Thymus (tissue), 11 donors: Measurements from ENCODE around the gene UBE2E2. TPM values are rescaled to one million over a fixed set of nuclear protein-coding genes. Genes with fewer than 3 reads are reported as not detected.
A peak's percentile ranks its signal among the peaks of the same experiment; 100 is the strongest.

ENCODE experiments used
- DNase-seq, 9 donors: peaks; one replicate each; pipeline ENCODE4 v3.0.0-alpha.2; 2013; ENCODE audit warnings: low spot score in 9 of 9, low read depth in 6 of 9, missing footprints in 1 of 9
- H3K27ac ChIP-seq, 2 donors: one replicate each; pipeline ENCODE4 v1.5.1; 2013; ENCODE audit warnings: control low read depth in 1 of 2, low read depth in 1 of 2, low read length in 1 of 2, mild to moderate bottlenecking in 1 of 2, moderate library complexity in 1 of 2
- H3K27me3 ChIP-seq, 2 donors: one replicate each; pipeline ENCODE4 v1.5.1; 2013; ENCODE audit warnings: low read length in 1 of 2; ENCODE audit not compliant: control insufficient read depth in 2 of 2, insufficient read depth in 1 of 2
- H3K36me3 ChIP-seq, 2 donors: one replicate each; pipeline ENCODE4 v1.5.1; 2013; ENCODE audit warnings: low read length in 1 of 2, mild to moderate bottlenecking in 1 of 2, moderate library complexity in 1 of 2; ENCODE audit not compliant: control insufficient read depth in 2 of 2, insufficient read depth in 2 of 2
- H3K4me1 ChIP-seq, 2 donors: one replicate each; pipeline ENCODE4 v1.5.1; 2013; ENCODE audit warnings: low read length in 2 of 2; ENCODE audit not compliant: control insufficient read depth in 2 of 2, insufficient read depth in 2 of 2
- H3K4me3 ChIP-seq, 2 donors: one replicate each; pipeline ENCODE4 v1.5.1; 2013; ENCODE audit warnings: low read length in 2 of 2, control low read depth in 1 of 2, mild to moderate bottlenecking in 1 of 2
- H3K9me3 ChIP-seq, 2 donors: one replicate each; pipeline ENCODE4 v1.5.1; 2013; ENCODE audit warnings: low read length in 1 of 2, mild to moderate bottlenecking in 1 of 2; ENCODE audit not compliant: control insufficient read depth in 2 of 2, insufficient read depth in 1 of 2
- WGBS: extraction: QIAGEN DNeasy Blood & Tissue Kit; methylation state at CpG from one replicate; pipeline ENCODE4 v1.1.7; 2013; 5-methylcytosine and 5-hydroxymethylcytosine counted together
- polyA plus RNA-seq: library from polyadenylated mRNA; stranded (reverse); fragments of 200-250 nt; gene quantifications from one replicate; pipeline ENCODE4 v1.2.3, GENCODE V29; 2013
- total RNA-seq: library from RNA; stranded (reverse); fragments of 120-200 nt; gene quantifications from one replicate; pipeline ENCODE4 v1.2.4, GENCODE V29; 2013
- donor health status: healthy.

Gene UBE2E2
- total and polyA plus RNA-seq, 2 donors = 32.9 to 35.5 TPM

DNA sequence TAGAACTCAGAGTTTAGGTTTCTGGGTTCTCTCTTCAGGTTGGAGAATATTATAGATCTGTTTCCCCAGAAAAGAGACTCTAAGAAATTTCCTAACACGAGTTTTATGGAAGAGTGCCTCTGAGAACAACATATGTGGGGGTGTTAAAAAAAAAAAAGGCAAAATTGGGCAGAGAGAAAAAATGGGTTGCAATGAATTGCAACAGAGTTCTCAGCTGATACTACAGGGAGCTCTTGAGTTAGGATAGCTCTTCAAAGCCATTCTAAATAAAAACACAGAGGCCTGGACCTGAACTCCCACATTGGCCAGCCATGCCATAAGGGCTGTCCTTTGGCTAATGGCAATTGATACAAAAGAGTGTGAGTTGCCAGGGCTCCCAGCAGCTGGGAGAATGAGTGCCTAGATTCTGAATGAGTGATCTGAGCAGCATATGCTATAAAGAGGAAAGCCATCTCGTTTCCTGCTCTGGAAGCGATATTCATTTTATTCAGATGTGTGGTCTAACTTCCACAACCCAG is 20.1 kb upstream of the UBE2E2 start:
- Histone ChIP-seq H3K9me3 (no peaks in the 10 kb centered on the region), H3K27me3 (no peaks in the 10 kb centered on the region), H3K36me3 (no peaks in the 10 kb centered on the region), H3K27ac (no peak overlapping the region), H3K4me1 (no peaks in the 10 kb centered on the region), H3K4me3 (no peak overlapping the region)
- no peak for DNase-seq
- WGBS = 96% methylated on average over 3 of the region's 3 CpGs

- H3K27me3 ChIP-seq = no peaks in the 10 kb centered on the region
- WGBS = 72% methylated on average over 3 of the region's 3 CpGs
- H3K4me1 ChIP-seq = no peaks in the 10 kb centered on the region
- DNase-seq = peak in 4 of 9 donors; percentile 20 to 63 (median 32)
- H3K27ac ChIP-seq = no peak overlapping the region
- no peaks in the 10 kb centered on the region for H3K36me3 ChIP-seq
- no peaks in the 10 kb centered on the region for H3K9me3 ChIP-seq
- no peak overlapping the region for H3K4me3 ChIP-seq
These were observed 19.4 kb upstream of the UBE2E2 start for GRCh38 chr3:23183731-23184130.

GRCh38 chr3:23185861-23186260 is 17.3 kb upstream of the UBE2E2 start:
- Histone ChIP-seq H3K9me3 (no peaks in the 10 kb centered on the region), H3K4me1 (no peaks in the 10 kb centered on the region), H3K27me3 (no peaks in the 10 kb centered on the region), H3K4me3 (no peak overlapping the region), H3K36me3 (no peaks in the 10 kb centered on the region), H3K27ac (no peak overlapping the region)
- no peak for DNase-seq
- WGBS = 96% methylated on average over 2 of the region's 2 CpGs

DNA sequence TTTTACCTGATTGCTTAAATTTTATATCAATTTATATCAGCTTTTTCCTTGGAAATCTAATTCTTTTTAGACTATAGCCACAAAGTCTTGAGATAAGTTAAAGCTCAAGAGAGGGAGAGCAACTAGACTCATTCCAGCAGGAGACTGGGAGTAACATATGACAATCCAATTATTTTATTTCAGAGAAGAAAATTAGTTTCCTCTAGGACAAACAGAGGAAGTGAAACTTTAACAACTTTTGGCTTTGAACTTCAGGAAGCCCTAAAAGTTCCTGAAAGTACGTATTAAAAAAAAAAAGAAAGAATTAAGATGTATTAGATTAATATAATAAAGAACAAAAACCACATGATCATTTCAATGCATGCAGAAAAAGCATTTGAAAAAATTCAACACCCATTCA is 13.9 kb upstream of the UBE2E2 start:
- H3K9me3 ChIP-seq = no peaks in the 10 kb centered on the region
- H3K27ac ChIP-seq = no peak overlapping the region
- H3K36me3 ChIP-seq = no peaks in the 10 kb centered on the region
- 32% methylated on average over 1 of the region's 1 CpG for WGBS
- H3K4me3 ChIP-seq = no peak overlapping the region
- H3K4me1 ChIP-seq = no peaks in the 10 kb centered on the region
- H3K27me3 ChIP-seq = no peaks in the 10 kb centered on the region
- no peak for DNase-seq

DNA sequence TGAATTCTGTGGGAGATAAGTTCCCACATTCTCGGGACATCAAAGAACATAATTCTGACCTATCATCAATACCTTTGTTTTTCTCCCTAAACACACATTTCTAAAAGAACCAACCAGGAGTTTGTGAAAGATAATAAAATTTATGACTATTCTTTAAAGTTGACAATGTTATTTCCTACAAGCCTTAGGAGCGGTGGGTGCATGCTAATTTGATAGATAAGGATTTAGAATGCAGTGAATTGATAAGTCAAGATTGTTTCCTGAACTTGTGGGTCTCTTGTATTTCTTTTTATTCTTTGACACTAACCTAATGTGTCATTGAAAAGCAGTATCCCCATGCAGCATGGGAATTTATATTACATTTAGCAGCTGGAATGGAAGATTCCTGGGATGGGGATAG is 10.3 kb upstream of the UBE2E2 start:
- no peaks in the 10 kb centered on the region for H3K36me3 ChIP-seq
- WGBS = 86% methylated on average over 2 of the region's 2 CpGs
- no peaks in the 10 kb centered on the region for H3K27me3 ChIP-seq
- no peak for DNase-seq
- H3K4me1 ChIP-seq = no peaks in the 10 kb centered on the region
- no peaks in the 10 kb centered on the region for H3K9me3 ChIP-seq
- H3K27ac ChIP-seq = no peak overlapping the region
- H3K4me3 ChIP-seq = no peak overlapping the region

DNA sequence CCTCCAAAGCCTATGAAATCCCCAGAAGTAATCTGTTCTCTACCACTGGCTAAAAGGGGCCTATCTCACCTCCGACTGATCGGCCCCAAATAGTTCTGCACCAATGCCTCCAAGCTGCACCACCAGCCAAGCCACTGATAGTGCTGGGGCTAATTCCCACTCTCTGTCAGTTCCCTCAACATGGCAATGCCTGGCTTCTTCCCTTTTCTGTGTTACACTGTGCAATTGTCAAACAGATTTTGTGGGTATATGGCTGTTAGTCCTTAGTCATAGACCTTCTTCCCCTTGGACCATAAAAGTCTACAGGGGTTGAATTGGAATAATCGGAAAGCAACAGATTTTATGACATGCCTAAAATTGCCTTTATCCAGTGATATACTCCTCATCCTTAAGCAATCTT is 9.3 kb upstream of the UBE2E2 start:
- H3K4me1 ChIP-seq = no peaks in the 10 kb centered on the region
- no peak overlapping the region for H3K4me3 ChIP-seq
- 97% methylated on average over 3 of the region's 3 CpGs for WGBS
- H3K27me3 ChIP-seq = no peaks in the 10 kb centered on the region
- H3K27ac ChIP-seq = no peak overlapping the region
- H3K36me3 ChIP-seq = no peaks in the 10 kb centered on the region
- H3K9me3 ChIP-seq = no peaks in the 10 kb centered on the region
- no peak for DNase-seq

DNA sequence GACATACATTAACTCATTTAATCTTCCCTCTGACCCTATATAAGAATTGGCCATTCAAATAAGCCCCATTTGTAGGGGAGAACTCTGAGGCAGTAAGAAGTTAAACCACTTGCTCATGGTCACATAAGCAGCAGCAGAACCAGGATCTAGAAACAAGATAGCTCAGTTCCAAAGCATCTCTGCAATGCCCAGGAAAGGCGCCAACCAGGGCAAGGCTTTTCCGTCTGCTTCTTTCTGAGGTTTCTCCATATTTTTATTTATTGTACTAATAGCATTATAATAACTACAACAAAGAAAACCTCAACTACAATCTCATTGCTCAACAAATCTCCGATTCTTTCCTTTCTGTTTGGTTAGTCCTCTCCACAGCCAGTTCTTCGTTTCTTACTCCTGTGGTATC is 4.3 kb upstream of the UBE2E2 start:
- Histone ChIP-seq H3K27ac (no peak overlapping the region), H3K9me3 (no peaks in the 10 kb centered on the region), H3K27me3 (peaks cover 0 to 6% of the 10 kb centered on the region in 2 donors), H3K4me1 (peaks cover 3 to 6% of the 10 kb centered on the region in 2 donors), H3K36me3 (no peaks in the 10 kb centered on the region), H3K4me3 (no peak overlapping the region)
- 97% methylated on average over 4 of the region's 4 CpGs for WGBS
- no peak for DNase-seq

GRCh38 chr3:23199649-23200048 is 3.5 kb upstream of the UBE2E2 start:
- peaks cover 6 to 9% of the 10 kb centered on the region in 2 donors for H3K4me1 ChIP-seq
- 93% methylated on average over 5 of the region's 5 CpGs for WGBS
- no peak overlapping the region for H3K4me3 ChIP-seq
- no peaks in the 10 kb centered on the region for H3K9me3 ChIP-seq
- no peaks in the 10 kb centered on the region for H3K36me3 ChIP-seq
- H3K27me3 ChIP-seq = peaks cover 0 to 6% of the 10 kb centered on the region in 2 donors
- no peak for DNase-seq
- H3K27ac ChIP-seq = no peak overlapping the region

GRCh38 chr3:23201154-23201838 is 1.8 kb upstream of the UBE2E2 start:
- Histone ChIP-seq H3K4me1 (peaks cover 6 to 9% of the 10 kb centered on the region in 2 donors), H3K27me3 (peaks cover 0 to 6% of the 10 kb centered on the region in 2 donors), H3K9me3 (no peaks in the 10 kb centered on the region), H3K36me3 (no peaks in the 10 kb centered on the region), H3K4me3 (no peak overlapping the region), H3K27ac (no peak overlapping the region)
- DNase-seq = no peak
- WGBS = 98% methylated on average over 10 of the region's 10 CpGs
